ENCODE data around the gene ARHGEF2.
"Not testable (repeated sequence)": the region's sequence is repeated elsewhere in the genome, so short reads cannot be mapped to it uniquely, and the experiment has no call there.

ARHGEF2 gene

GRCh38 chr1:155940993-155941844, 37.1 kb downstream of the ARHGEF2 start, which contains the start of gene RXFP4:
Gene RXFP4 (plus strand): TSS chr1:155941638. CDS start chr1:155941710, 72 bp downstream.
- no peak for DNase-seq

GRCh38 chr1:155940482-155940992, 37.8 kb downstream of the ARHGEF2 start:
- no peak for DNase-seq

GRCh38 chr1:155938220-155938627, 40.1 kb downstream of the ARHGEF2 start:
- no peak for DNase-seq

GRCh38 chr1:155934936-155935590, 43.3 kb downstream of the ARHGEF2 start:
- no peak for DNase-seq

- peak; percentile 85 to 86 for DNase-seq
Observed at GRCh38 chr1:155934097-155934935, 44.0 kb downstream of the ARHGEF2 start, which contains the start of gene KHDC4. Gene KHDC4 (minus strand): TSS chr1:155934413. CDS start chr1:155934373, 40 bp downstream.

- no peak for DNase-seq
Observed at GRCh38 chr1:155933591-155934096, 44.7 kb downstream of the ARHGEF2 start.

GRCh38 chr1:155932487-155932886, 45.9 kb downstream of the ARHGEF2 start:
- no peak for DNase-seq

- no peak for DNase-seq
Observed at GRCh38 chr1:155932081-155932480, 46.3 kb downstream of the ARHGEF2 start.

GRCh38 chr1:155931332-155932038, 46.9 kb downstream of the ARHGEF2 start:
- DNase-seq = no peak

GRCh38 chr1:155930725-155931124, 47.6 kb downstream of the ARHGEF2 start:
- not testable (repeated sequence) for DNase-seq

GRCh38 chr1:155929057-155929456, 49.3 kb downstream of the ARHGEF2 start:
- DNase-seq = no peak

- no peak for DNase-seq
Observed at GRCh38 chr1:155925506-155925905, 52.8 kb downstream of the ARHGEF2 start.

GRCh38 chr1:155920717-155921116, 57.6 kb downstream of the ARHGEF2 start:
- DNase-seq = no peak

- DNase-seq = no peak
Observed at GRCh38 chr1:155919801-155920200, 58.5 kb downstream of the ARHGEF2 start.

- DNase-seq = no peak
Observed at GRCh38 chr1:155918660-155919059, 59.7 kb downstream of the ARHGEF2 start.

- no peak for DNase-seq
Observed at GRCh38 chr1:155913969-155914757, 64.2 kb downstream of the ARHGEF2 start.

- DNase-seq = no peak
Observed at GRCh38 chr1:155912056-155912536, 66.3 kb downstream of the ARHGEF2 start.

GRCh38 chr1:155911156-155912055, 66.9 kb downstream of the ARHGEF2 start, which contains the start of gene RIT1:
Gene RIT1 (minus strand): TSS chr1:155911349. CDS start chr1:155910761, 588 bp downstream.
- DNase-seq = peak; percentile 79 to 85

- DNase-seq = no peak
Observed at GRCh38 chr1:155910621-155911121, 67.7 kb downstream of the ARHGEF2 start.

All from stimulated activated CD4-positive, alpha-beta T cell treated with anti-CD3 and anti-CD28 coated beads, Interleukin-2, amount 100 ng/mL, for 48 hours (primary cell).